Natural killer cell (primary cell): Measurements from ENCODE around the gene PIEZO1. TPM values are rescaled to one million over a fixed set of nuclear protein-coding genes. Genes with fewer than 3 reads are reported as not detected.
"Not testable (repeated sequence)": the region's sequence is repeated elsewhere in the genome, so short reads cannot be mapped to it uniquely, and the experiment has no call there.

Source experiments
- ATAC-seq, 3 donors: fragments of 150-1000 bp in 2 of 3; fragments of 200-7000 bp in 1 of 3; cut with Tn5 transposase; 1 replicate in 1 of 3; 2 replicates in 2 of 3; pipeline ENCODE4 v1.10.0; 2021; ENCODE audit warnings: mild to moderate bottlenecking in 2 of 3, moderate library complexity in 2 of 3
- DNase-seq, 2 donors: peaks; one replicate each; pipeline versions ENCODE4 v3.0.0 to v3.0.0-alpha.2; 2013 to 2021; ENCODE audit warnings: mixed read lengths in 1 of 2
- H3K27ac ChIP-seq: one replicate; pipeline ENCODE4 v1.5.1; 2013; ENCODE audit warnings: mild to moderate bottlenecking, low read length
- H3K27me3 ChIP-seq: one replicate; pipeline ENCODE4 v1.6.1; 2013; ENCODE audit warnings: low read length; ENCODE audit not compliant: control insufficient read depth, insufficient read depth
- H3K36me3 ChIP-seq: one replicate; pipeline ENCODE4 v1.6.1; 2013; ENCODE audit warnings: low read length; ENCODE audit not compliant: control insufficient read depth, insufficient read depth
- H3K4me1 ChIP-seq: one replicate; pipeline ENCODE4 v1.6.1; 2013; ENCODE audit warnings: low read length; ENCODE audit not compliant: control insufficient read depth, insufficient read depth
- H3K4me3 ChIP-seq: one replicate; pipeline ENCODE4 v1.5.1; 2013; ENCODE audit warnings: low read length
- H3K9me3 ChIP-seq: one replicate; pipeline ENCODE4 v1.6.1; 2013; ENCODE audit warnings: low read length; ENCODE audit not compliant: control insufficient read depth, insufficient read depth
- H3K27ac Mint-ChIP-seq, 2 donors: one replicate each; pipeline ENCODE4 v1.8.0; 2022; ENCODE audit warnings: mild to moderate bottlenecking in 2 of 2, mixed read lengths in 2 of 2, moderate library complexity in 1 of 2
- H3K27me3 Mint-ChIP-seq, 2 donors: one replicate each; pipeline ENCODE4 v1.8.0; 2022; ENCODE audit warnings: low read depth in 2 of 2, mixed read lengths in 2 of 2
- H3K36me3 Mint-ChIP-seq: one replicate; pipeline ENCODE4 v1.8.0; 2022; ENCODE audit warnings: mixed read lengths
- H3K4me1 Mint-ChIP-seq, 2 donors: one replicate each; pipeline ENCODE4 v1.8.0; 2022; ENCODE audit warnings: mixed read lengths in 2 of 2
- H3K4me3 Mint-ChIP-seq: one replicate; pipeline ENCODE4 v1.8.0; 2022; ENCODE audit warnings: mild to moderate bottlenecking, moderate library complexity, mixed read lengths
- H3K9me3 Mint-ChIP-seq, 2 donors: one replicate each; pipeline ENCODE4 v1.8.0; 2022; ENCODE audit warnings: mixed read lengths in 2 of 2
- CTCF ChIP-seq: fragments of 200-600 bp; IDR thresholded peaks from one replicate; pipeline ENCODE4 v1.8.0; 2022; ENCODE audit warnings: antibody characterized with exemption
- WGBS: methylation state at CpG from one replicate; pipeline ENCODE4 v1.1.7; 2013; ENCODE audit warnings: missing lambda C conversion rate; ENCODE audit not compliant: insufficient coverage; 5-methylcytosine and 5-hydroxymethylcytosine counted together
- intact Hi-C: fragments of 100-400 bp; cut with micrococcal nuclease; formaldehyde crosslinking; loops from one replicate; pipeline ENCODE4 v1.14.2; 2022
- total RNA-seq, 4 donors: library from RNA; stranded (reverse); fragments of 120-200 nt in 1 of 4; gene quantifications; one replicate each; pipeline versions ENCODE4 v1.2.3 to v1.2.4, GENCODE V29; 2013 to 2022

The PIEZO1 gene
- total RNA-seq, 3 donors from 2014 or later (not counting 1 experiment from before 2014, with no cell fraction given), result 172 to 197 (median 183) TPM

DNA sequence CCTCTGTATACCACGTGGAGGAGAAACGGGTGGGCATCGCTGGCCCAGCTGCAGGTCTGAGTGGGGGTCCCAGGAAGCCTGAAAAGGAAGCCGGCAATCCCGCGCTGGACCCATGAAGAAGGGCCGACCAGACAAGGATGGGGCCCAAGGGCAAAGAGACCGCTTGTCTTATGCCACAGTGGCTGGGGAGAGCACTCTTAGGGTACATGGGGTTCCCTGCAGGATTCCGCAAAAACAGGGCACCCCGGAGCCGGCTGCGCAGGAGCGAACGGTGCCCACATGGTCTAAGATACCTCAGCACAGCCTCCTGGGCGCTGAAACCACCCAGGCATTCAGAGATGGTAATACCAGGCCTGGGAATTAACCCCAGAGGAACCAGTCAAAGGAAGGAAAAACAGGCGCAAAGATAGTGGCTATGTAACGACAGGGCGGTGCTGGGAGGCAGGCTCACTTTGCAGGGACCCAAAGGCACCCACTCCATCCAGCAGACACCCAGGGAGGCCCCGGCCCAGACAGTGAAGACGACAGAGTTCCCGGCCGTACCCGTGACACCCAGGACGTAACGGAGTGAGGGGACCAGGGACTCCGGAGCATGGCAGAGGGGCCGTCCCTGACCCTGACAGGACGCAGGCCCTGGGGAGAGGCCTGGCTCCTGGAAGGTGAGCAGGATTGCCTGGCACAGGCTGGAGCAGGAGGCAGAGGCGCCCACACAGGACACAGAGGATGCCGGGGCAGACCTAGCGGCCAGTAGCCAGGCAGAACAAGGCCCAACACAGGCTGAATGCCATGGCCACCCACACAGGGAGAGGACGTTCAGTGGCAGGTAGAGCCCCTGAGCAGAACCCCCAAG, 10.3 kb downstream of the PIEZO1 start:
- H3K27me3 Mint-ChIP-seq, result no peaks in the 10 kb centered on the region
- Histone ChIP-seq H3K4me1 (peaks cover 59% of the 10 kb centered on the region), H3K27ac (no peak overlapping the region), H3K27me3 (no peaks in the 10 kb centered on the region), H3K36me3 (no peaks in the 10 kb centered on the region), H3K4me3 (no peak overlapping the region), H3K9me3 (no peaks in the 10 kb centered on the region)
- H3K27ac Mint-ChIP-seq, result peak overlapping the region; percentile 43 to 49
- 92% methylated on average over 32 of the region's 32 CpGs for WGBS
- TF ChIP-seq CTCF, result no peak
- ATAC-seq, result no peak
- intact Hi-C loops, result no loop called here
- peaks cover 23 to 65% of the 10 kb centered on the region in 2 donors for H3K4me1 Mint-ChIP-seq
- DNase-seq, result no peak
- no peaks in the 10 kb centered on the region for H3K9me3 Mint-ChIP-seq
- no peak overlapping the region for H3K4me3 Mint-ChIP-seq
- no peaks in the 10 kb centered on the region for H3K36me3 Mint-ChIP-seq

DNA sequence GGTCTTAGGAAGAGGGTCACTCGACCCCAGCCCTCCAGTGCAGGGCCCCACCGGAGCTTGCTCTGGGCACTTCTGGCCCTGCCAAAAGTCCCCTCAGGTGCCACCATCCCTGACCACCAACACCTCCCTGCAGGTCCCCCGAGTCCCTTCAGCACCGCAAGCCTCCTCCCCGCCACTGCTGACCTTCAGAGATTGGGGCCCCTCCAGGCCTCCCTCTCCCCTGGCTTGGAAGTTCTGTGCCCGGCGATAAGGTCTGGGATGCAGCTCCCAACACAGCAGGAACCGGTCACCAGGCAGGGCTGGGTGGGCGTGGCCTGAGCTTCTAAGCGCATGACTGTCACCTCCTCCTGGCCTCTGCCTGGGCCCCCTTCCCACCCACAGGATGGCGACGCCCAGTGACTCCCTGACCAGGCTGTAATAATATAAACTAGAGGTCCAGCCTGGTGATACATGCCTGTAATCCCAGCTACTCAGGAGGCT, 11.2 kb downstream of the PIEZO1 start:
- Mint-ChIP-seq H3K4me3 (no peak overlapping the region), H3K36me3 (no peaks in the 10 kb centered on the region), H3K27ac (peak overlapping the region in 1 of 2 donors; percentile 56), H3K9me3 (no peaks in the 10 kb centered on the region), H3K4me1 (peaks cover 30 to 67% of the 10 kb centered on the region in 2 donors), H3K27me3 (no peaks in the 10 kb centered on the region)
- H3K4me3 ChIP-seq, result no peak overlapping the region
- ATAC-seq (no peak), DNase-seq (no peak)
- no peaks in the 10 kb centered on the region for H3K9me3 ChIP-seq
- H3K27me3 ChIP-seq, result no peaks in the 10 kb centered on the region
- 67% methylated on average over 12 of the region's 12 CpGs for WGBS
- peaks cover 59% of the 10 kb centered on the region for H3K4me1 ChIP-seq
- H3K27ac ChIP-seq, result no peak overlapping the region
- TF ChIP-seq CTCF, result no peak
- intact Hi-C loops, result no loop called here
- no peaks in the 10 kb centered on the region for H3K36me3 ChIP-seq

- peak overlapping the region; percentile 56 to 60 for H3K27ac Mint-ChIP-seq
- H3K36me3 Mint-ChIP-seq, result no peaks in the 10 kb centered on the region
- peaks cover 59% of the 10 kb centered on the region for H3K4me1 ChIP-seq
- 61% methylated on average over 29 of the region's 29 CpGs for WGBS
- TF ChIP-seq CTCF, result no peak
- H3K27ac ChIP-seq, result no peak overlapping the region
- no peaks in the 10 kb centered on the region for H3K9me3 Mint-ChIP-seq
- peaks cover 27 to 62% of the 10 kb centered on the region in 2 donors for H3K4me1 Mint-ChIP-seq
- no peak overlapping the region for H3K4me3 Mint-ChIP-seq
- H3K36me3 ChIP-seq, result no peaks in the 10 kb centered on the region
- H3K27me3 ChIP-seq, result no peaks in the 10 kb centered on the region
- intact Hi-C loops, result no loop called here
- no peak overlapping the region for H3K4me3 ChIP-seq
- ATAC-seq (no peak), DNase-seq (no peak)
- H3K27me3 Mint-ChIP-seq, result no peaks in the 10 kb centered on the region
- H3K9me3 ChIP-seq, result no peaks in the 10 kb centered on the region
Observed at GRCh38 chr16:88772871-88773811, 11.9 kb downstream of the PIEZO1 start.

GRCh38 chr16:88771781-88772180, 13.2 kb downstream of the PIEZO1 start:
- not testable (repeated sequence) for H3K36me3 ChIP-seq, ATAC-seq, H3K9me3 ChIP-seq, H3K27ac ChIP-seq, H3K4me3 ChIP-seq, H3K36me3 Mint-ChIP-seq, DNase-seq, H3K27me3 ChIP-seq, H3K9me3 Mint-ChIP-seq, H3K27me3 Mint-ChIP-seq
- H3K4me3 Mint-ChIP-seq, result peak overlapping the region; percentile 40
- H3K27ac Mint-ChIP-seq, result peak overlapping the region in 1 of 2 donors; percentile 27
- intact Hi-C loops, result loop anchor here (2.0 kb wide), 1 partner anchor 13 kb away; the partner anchor contains the start of gene PIEZO1
- peaks cover 62% of the 10 kb centered on the region for H3K4me1 ChIP-seq
- 88% methylated on average over 16 of the region's 23 CpGs for WGBS
- peaks cover 27 to 64% of the 10 kb centered on the region in 2 donors for H3K4me1 Mint-ChIP-seq
